ENCODE data around the gene TGFBR3.

TGFBR3 gene

GRCh38 chr1:91777630-91778300, 108.2 kb downstream of the TGFBR3 start:
- no peak for DNase-seq (ENCODE audit: low spot score)

DNA sequence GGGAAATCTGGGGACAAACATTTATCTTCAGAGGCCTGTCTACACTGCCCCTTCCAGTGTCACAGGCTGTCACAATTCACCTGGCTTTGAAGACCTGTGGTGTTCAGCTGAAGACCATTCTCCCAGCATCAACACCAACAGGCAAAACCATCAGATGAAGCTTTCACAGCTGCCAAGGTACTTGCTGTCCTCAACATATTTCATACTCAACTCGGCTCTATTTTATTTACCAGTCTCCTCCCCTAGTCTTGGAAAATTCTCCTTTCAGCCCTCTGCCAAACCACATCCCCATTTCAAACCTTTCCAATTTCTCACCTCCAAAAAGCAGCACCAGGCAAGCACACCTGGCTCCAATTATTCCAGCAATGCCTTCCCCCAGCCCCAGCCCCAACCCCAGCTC, 108.8 kb downstream of the TGFBR3 start:
- DNase-seq (ENCODE audit: low spot score), result no peak

DNA sequence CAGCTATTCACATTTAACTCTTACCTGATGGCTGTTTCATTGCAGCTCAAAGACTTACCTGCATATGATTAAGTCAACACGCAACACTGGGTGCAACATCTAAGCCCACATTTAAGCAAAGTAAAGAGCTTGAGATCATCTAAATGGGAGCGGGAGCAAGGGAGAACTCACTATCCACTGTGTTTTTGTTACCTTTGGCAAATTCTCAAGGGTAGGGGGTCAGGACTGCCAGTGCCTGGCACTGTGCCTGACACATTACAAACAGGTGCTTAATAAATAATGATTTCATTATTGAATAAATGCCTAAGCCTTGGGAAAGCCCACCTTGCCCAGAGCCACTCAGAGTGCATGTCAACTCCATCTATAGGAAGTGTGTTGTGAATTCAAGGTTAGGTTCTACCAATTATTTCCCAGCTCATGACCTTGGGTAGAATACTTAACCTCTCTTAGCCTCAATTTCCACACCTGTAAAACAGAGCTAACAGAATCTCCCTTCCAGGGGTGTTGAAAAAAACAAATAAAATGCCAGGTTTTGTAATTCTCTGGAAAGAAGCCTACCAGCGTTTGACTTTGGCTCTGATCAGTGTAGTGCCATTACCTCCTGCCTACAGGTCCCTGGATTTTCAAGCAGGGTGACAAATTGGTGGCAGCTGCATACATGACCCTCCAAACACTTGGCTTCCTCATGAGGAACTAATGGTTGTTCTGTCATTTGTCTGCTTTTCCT, 109.7 kb downstream of the TGFBR3 start:
- no peak for DNase-seq (ENCODE audit: low spot score)

- no peak for DNase-seq (ENCODE audit: low spot score)
Observed at GRCh38 chr1:91775227-91775626, 110.7 kb downstream of the TGFBR3 start.

GRCh38 chr1:91774520-91775203, 111.3 kb downstream of the TGFBR3 start:
- no peak for DNase-seq (ENCODE audit: low spot score)

GRCh38 chr1:91771717-91772116, 114.2 kb downstream of the TGFBR3 start:
- no peak for DNase-seq (ENCODE audit: low spot score)

- no peak for DNase-seq (ENCODE audit: low spot score)
Observed at GRCh38 chr1:91770667-91771268, 115.2 kb downstream of the TGFBR3 start.

GRCh38 chr1:91769742-91770141, 116.2 kb downstream of the TGFBR3 start:
- DNase-seq (ENCODE audit: low spot score), result no peak

DNA sequence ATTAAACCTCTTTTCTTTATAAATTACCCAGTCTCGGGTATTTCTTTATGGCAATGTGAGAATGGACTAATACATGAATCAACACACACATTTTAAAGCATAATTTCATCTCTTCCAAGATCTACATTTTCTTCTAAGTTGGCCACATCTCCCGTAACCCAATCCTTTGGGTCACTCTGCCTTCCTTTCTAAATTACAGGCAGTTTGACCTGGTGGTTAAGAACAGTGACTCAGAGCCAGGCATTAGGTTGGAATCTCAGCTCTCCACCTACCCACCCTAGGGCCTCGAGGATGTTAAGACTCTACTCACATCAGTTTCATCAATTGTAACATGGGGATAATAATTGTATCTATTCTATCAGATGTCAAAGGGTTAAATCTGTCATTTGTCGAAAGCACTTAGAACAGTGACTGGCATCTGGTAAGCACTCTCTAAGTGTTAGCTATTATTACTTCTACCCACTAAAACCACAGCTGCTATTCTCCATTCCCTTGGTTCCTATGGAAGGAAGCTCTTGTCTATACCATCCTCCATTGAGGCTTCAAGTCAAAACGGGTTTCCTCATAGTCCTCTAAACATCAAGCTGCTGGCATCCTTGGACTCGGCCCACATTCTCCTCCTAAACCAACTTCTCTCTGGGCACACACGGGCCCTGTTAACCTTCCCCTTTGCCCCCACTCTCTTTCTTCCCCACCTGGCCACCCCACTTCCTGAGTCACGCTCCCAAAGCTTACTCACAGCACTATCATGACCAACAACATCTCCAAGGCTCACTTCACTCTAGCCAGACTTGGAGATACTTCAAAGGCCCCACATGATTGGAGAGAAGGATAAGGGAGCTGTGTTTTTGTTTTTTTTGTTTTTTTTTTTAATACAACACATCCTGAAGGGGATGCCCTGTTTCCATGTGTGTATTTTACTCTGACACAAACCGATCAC, 116.9 kb downstream of the TGFBR3 start:
- no peak for DNase-seq (ENCODE audit: low spot score)

DNA sequence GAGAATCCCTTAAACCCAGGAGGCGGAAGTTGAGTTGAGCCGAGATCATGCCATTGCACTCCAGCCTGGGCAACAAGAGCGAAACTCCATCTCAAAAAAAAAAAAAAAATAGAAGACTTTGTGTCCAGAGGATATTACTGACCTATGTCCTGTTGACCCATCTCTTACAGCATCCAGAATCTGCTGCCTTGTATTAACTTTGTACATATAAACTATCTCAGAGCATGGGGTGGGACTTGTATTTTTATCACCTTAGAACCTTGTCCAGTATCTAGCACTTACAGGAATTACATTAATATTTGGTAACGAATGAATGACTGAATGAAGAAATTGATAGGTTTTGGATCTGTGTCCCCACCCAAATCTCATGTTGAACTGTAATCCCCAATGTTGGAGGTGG, 117.8 kb downstream of the TGFBR3 start:
- DNase-seq (ENCODE audit: low spot score), result no peak

DNA sequence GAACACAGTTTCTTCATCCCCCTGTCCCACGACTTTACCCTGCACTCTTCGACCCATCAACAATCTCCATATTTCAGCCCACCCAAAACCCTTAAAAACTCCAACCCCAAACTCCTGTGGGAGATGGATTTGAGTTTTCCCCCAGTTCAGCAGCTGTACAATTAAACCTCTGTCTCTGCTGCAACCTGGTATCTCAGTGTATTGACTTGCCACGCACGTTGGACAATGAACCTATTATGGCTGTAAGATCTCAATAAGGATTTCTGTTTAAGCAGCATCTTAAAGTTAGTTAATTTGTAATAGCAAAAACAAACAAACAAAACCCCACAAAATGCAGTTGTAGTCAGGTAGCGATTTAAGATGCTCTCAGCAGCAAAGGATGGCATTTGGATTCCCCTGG, 119.1 kb downstream of the TGFBR3 start:
- no peak for DNase-seq (ENCODE audit: low spot score)

GRCh38 chr1:91765880-91766443, 120.0 kb downstream of the TGFBR3 start:
- DNase-seq (ENCODE audit: low spot score), result no peak

DNA sequence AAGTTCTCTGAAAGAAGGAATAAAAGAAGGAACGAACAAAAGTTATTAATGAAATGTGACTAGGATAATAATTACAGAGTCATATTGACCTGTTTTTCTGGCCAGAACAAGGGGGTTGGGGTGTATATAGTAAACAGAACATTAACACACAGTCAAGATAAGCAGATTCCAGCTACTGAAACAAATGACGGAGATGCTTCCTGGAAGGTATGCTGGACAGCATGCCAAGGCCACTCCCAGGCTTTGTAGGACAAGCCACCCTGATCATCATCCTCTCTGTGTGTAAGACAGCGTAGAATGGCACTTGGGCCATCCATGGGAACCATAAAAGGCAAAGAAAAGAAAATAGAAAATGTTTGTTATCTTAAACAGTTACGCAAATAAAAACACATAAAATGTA, 120.7 kb downstream of the TGFBR3 start:
- no peak for DNase-seq (ENCODE audit: low spot score)

DNA sequence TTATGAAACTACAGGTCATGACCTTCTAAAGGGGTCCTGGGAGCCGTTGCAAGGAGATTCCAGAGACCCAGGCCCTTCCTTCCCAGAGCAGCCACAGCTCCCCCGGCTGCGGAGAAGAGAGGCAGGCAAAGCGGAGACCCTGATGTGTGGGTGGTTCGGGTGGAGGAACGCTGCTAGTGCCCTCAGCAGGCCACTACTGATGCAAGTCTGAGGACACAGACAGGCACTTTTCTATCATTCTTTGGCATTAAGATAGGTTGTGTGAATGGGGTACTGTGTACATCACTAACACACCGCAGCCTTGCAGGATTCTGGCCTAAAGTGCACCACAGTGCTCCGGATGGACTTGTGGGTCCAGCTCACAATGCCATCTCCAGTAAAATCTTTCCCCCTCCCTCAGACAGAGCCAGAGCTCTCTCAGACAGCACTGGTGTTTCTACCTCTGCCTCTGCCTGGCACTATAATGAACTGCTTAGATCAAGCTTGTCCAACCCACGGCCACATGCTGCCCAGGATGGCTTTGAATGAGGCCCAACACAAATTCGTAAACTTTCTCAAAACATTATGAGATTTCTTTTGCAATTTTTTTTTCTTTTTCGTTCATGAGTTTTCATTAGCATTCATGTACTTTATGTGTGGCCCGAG, 121.4 kb downstream of the TGFBR3 start:
- no peak for DNase-seq (ENCODE audit: low spot score)

GRCh38 chr1:91763252-91763651, 122.7 kb downstream of the TGFBR3 start:
- no peak for DNase-seq (ENCODE audit: low spot score)

- DNase-seq (ENCODE audit: low spot score), result no peak
Observed at GRCh38 chr1:91761295-91761721, 124.6 kb downstream of the TGFBR3 start.

GRCh38 chr1:91760512-91760911, 125.4 kb downstream of the TGFBR3 start:
- DNase-seq (ENCODE audit: low spot score), result no peak

DNA sequence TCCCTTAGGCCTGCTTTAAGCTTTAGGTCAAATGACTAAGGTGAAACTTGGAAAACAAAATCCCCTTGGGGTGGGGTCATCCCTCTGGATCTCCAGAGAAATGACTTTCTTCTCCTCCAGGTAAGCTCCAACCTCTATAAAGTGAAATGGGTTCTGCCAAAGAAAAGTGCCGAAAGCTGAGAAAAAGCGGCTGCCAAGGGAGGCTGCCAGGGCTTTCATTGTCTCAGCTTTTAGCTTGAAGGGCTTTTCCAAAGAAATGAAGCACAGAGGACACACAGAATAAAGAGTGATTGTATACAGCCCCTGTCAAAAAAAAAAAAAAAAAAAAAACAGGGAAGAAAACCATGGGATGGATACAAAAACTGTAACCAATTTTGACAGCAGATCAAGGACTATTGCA, 126.9 kb downstream of the TGFBR3 start:
- no peak for DNase-seq (ENCODE audit: low spot score)

- no peak for DNase-seq (ENCODE audit: low spot score)
Observed at GRCh38 chr1:91757763-91758460, 128.0 kb downstream of the TGFBR3 start.

DNA sequence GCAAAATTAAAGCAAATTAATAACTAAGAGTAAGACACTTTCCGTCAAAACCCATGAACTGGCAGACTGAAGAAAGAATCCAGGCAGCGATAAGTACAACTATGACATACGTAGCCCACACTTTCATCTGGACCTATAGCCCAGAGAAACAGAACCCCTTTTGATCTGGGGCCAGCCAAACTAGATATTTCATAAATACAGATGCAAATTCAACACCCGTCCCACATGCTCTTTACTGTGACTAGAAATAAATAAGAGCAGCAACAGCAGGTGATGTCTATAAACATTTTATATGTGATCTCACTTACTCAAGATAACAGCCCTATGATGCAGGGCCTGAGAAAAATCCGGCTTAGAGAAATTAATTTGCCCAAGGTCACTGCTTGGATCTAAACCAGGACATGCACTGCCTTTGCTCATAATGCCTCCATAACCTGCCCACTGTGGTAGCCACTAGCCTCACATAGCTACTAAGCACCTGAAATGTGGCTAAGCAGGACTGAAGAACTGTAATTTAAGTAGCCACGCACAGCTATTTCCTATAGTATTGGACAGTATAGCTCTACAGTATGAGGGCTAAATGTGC, 130.2 kb downstream of the TGFBR3 start:
- no peak for DNase-seq (ENCODE audit: low spot score)
